RWPE2 (cell line): ENCODE measurements around the gene SIT1.

Experiments used
- ATAC-seq: fragments of 200-7000 bp; cut with Tn5 transposase; 3 replicates; pipeline ENCODE4 v1.9.1; 2021; ENCODE audit warnings: low read depth
- DNase-seq: peaks from one replicate; pipeline ENCODE4 v3.0.0-alpha.2; 2020; ENCODE audit warnings: low spot score
- H3K27ac ChIP-seq: fragments of 450-650 bp; 2 replicates; pipeline ENCODE4 v1.5.1; 2017; ENCODE audit warnings: mild to moderate bottlenecking; ENCODE audit not compliant: poor library complexity, severe bottlenecking
- H3K27me3 ChIP-seq: fragments of 250-450 bp; sonication (Bioruptor Pico); 2 replicates; pipeline ENCODE4 v1.5.1; 2021; ENCODE audit warnings: mild to moderate bottlenecking, moderate library complexity; ENCODE audit not compliant: insufficient read depth, poor library complexity, severe bottlenecking
- H3K36me3 ChIP-seq: fragments of 250-450 bp; sonication (Bioruptor Pico); 2 replicates; pipeline ENCODE4 v1.5.1; 2020; ENCODE audit warnings: low read depth, mild to moderate bottlenecking, moderate library complexity
- H3K4me1 ChIP-seq: fragments of 250-450 bp; sonication (Bioruptor Pico); 2 replicates; pipeline ENCODE4 v1.5.1; 2021; ENCODE audit warnings: mild to moderate bottlenecking, moderate library complexity; ENCODE audit not compliant: insufficient read depth, poor library complexity, severe bottlenecking
- H3K4me3 ChIP-seq: fragments of 250-450 bp; sonication (Bioruptor Pico); 2 replicates; pipeline ENCODE4 v1.5.1; 2021; ENCODE audit warnings: mild to moderate bottlenecking, moderate library complexity; ENCODE audit not compliant: severe bottlenecking
- H3K9me3 ChIP-seq: fragments of 250-450 bp; sonication (Bioruptor Pico); 2 replicates; pipeline ENCODE4 v1.5.1; 2021; ENCODE audit warnings: mild to moderate bottlenecking, moderate library complexity; ENCODE audit not compliant: severe bottlenecking
- CTCF ChIP-seq: fragments of 450-650 bp; IDR thresholded peaks from one replicate; pipeline ENCODE4 v1.5.1; 2017; ENCODE audit warnings: mild to moderate bottlenecking, moderate library complexity; ENCODE audit not compliant: poor library complexity, severe bottlenecking

SIT1 gene

GRCh38 chr9:35679766-35680330 lies 29.1 kb upstream of the SIT1 start:
- TF ChIP-seq CTCF, result no peak
- H3K36me3 ChIP-seq, result peaks cover 55% of the 10 kb centered on the region
- H3K27me3 ChIP-seq, result no peaks in the 10 kb centered on the region
- no peak overlapping the region for H3K4me3 ChIP-seq
- ATAC-seq (no peak), DNase-seq (no peak)
- H3K4me1 ChIP-seq, result no peaks in the 10 kb centered on the region
- H3K9me3 ChIP-seq, result no peaks in the 10 kb centered on the region
- H3K27ac ChIP-seq, result no peak overlapping the region

- no peak for ATAC-seq
- H3K9me3 ChIP-seq, result no peaks in the 10 kb centered on the region
- no peaks in the 10 kb centered on the region for H3K4me1 ChIP-seq
- DNase-seq, result no peak
- no peak overlapping the region for H3K4me3 ChIP-seq
- H3K36me3 ChIP-seq, result peaks cover 47% of the 10 kb centered on the region
- no peak overlapping the region for H3K27ac ChIP-seq
- no peaks in the 10 kb centered on the region for H3K27me3 ChIP-seq
- no peak for TF ChIP-seq CTCF
These were observed 28.4 kb upstream of the SIT1 start for GRCh38 chr9:35679091-35679490.

GRCh38 chr9:35675732-35676392 lies 25.1 kb upstream of the SIT1 start:
- H3K36me3 ChIP-seq, result peaks cover 23% of the 10 kb centered on the region
- H3K27me3 ChIP-seq, result no peaks in the 10 kb centered on the region
- DNase-seq, result no peak
- H3K27ac ChIP-seq, result peak overlapping the region; percentile 74
- H3K4me1 ChIP-seq, result peaks cover 4% of the 10 kb centered on the region
- no peak for TF ChIP-seq CTCF
- peak; percentile 7; the same call in 1 of the 3 replicates for ATAC-seq
- H3K9me3 ChIP-seq, result no peaks in the 10 kb centered on the region
- H3K4me3 ChIP-seq, result peak overlapping the region; percentile 40

- DNase-seq, result no peak
- ATAC-seq, result no peak
- H3K36me3 ChIP-seq, result peaks cover 17% of the 10 kb centered on the region
- H3K4me1 ChIP-seq, result peaks cover 4% of the 10 kb centered on the region
- peak overlapping the region; percentile 40 for H3K4me3 ChIP-seq
- no peaks in the 10 kb centered on the region for H3K9me3 ChIP-seq
- no peaks in the 10 kb centered on the region for H3K27me3 ChIP-seq
- H3K27ac ChIP-seq, result peak overlapping the region; percentile 74
- TF ChIP-seq CTCF, result no peak
These were observed 24.5 kb upstream of the SIT1 start for GRCh38 chr9:35675204-35675603.

GRCh38 chr9:35674025-35674361 lies 23.3 kb upstream of the SIT1 start:
- H3K27me3 ChIP-seq, result no peaks in the 10 kb centered on the region
- DNase-seq (no peak), ATAC-seq (no peak; the same call in 2 of the 3 replicates)
- no peak for TF ChIP-seq CTCF
- H3K9me3 ChIP-seq, result no peaks in the 10 kb centered on the region
- H3K4me3 ChIP-seq, result peak overlapping the region; percentile 40
- H3K4me1 ChIP-seq, result peaks cover 12% of the 10 kb centered on the region
- H3K36me3 ChIP-seq, result peaks cover 14% of the 10 kb centered on the region; the same call in 1 of the 2 replicates
- peak overlapping the region; percentile 74 for H3K27ac ChIP-seq
